Esophagus squamous epithelium (tissue), 4 donors: ENCODE measurements around the gene SMG7.

Experiments
- POLR2A ChIP-seq, 4 donors: fragments of 450-650 bp; IDR thresholded peaks; one replicate each; pipeline ENCODE4 v1.6.1; 2017; ENCODE audit warnings: antibody characterized with exemption in 4 of 4, mild to moderate bottlenecking in 4 of 4, moderate library complexity in 3 of 4
- TF ChIP-seq, protein P1 (sequence below), 6 experiments: fragments of 450-650 bp in 4 of 6; fragments of 200-600 bp in 2 of 6; sonication (generic) in 2 of 6; IDR thresholded peaks; one replicate each; pipeline ENCODE4 v1.5.1; 2016 to 2019; ENCODE audit warnings: antibody characterized with exemption in 6 of 6, mild to moderate bottlenecking in 4 of 6, moderate library complexity in 4 of 6

DNA sequence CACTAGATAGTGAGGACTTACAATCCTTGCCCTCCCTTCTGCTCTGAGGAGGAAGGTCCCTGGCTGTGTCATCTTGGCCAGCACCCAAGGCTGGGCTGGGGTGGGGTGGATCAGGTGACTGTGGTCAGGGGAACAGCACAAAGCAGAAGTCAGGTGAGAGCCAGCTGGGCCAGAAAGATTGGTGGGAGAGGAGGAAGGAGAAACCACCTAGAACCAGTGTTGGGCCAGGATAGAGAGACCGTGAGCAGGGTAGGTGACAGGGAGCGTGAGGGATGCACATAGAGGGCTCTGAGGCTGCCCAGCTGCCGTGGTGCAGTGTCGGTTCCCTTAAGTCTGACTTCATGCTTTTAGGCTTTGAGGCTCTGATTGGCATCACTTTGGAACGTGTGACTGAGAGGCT lies 95.3 kb downstream of the SMG7 start:
- TF ChIP-seq, protein P1, sequence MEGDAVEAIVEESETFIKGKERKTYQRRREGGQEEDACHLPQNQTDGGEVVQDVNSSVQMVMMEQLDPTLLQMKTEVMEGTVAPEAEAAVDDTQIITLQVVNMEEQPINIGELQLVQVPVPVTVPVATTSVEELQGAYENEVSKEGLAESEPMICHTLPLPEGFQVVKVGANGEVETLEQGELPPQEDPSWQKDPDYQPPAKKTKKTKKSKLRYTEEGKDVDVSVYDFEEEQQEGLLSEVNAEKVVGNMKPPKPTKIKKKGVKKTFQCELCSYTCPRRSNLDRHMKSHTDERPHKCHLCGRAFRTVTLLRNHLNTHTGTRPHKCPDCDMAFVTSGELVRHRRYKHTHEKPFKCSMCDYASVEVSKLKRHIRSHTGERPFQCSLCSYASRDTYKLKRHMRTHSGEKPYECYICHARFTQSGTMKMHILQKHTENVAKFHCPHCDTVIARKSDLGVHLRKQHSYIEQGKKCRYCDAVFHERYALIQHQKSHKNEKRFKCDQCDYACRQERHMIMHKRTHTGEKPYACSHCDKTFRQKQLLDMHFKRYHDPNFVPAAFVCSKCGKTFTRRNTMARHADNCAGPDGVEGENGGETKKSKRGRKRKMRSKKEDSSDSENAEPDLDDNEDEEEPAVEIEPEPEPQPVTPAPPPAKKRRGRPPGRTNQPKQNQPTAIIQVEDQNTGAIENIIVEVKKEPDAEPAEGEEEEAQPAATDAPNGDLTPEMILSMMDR (IDR thresholded peaks at IDR 0.05) = no peak
- no peak for TF ChIP-seq POLR2A (IDR thresholded peaks at IDR 0.05)
